Measurements from ENCODE around the gene ZNF511. TPM values are rescaled to one million over a fixed set of nuclear protein-coding genes. Genes with fewer than 3 reads are reported as not detected.

The ZNF511 gene
- total and polyA plus RNA-seq, 9 of the 15 experiments (the other 6 are each of a cell fraction or from before 2014, with no cell fraction given), result 0.61 to 69.3 (median 40.1) TPM

DNA sequence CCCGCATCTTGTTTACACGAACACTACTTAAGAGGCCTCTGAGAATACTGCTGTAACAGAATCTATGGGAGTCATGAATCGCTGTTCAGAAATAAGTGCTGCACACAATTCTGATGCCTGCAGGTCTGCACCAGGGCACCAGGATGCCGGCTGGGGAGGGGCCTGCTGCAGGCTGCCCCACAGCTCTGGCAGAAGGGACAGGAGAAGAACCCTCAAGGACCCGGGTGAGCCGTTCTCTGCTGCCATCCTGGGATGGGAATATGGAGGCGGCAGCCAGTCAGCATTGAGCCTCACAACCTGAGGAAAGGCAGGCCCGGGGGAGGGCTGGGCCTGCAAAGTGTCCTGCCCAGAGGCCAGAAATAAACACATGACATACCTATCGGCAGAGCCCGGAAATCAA is 11.2 kb upstream of the ZNF511 start:
- ATAC-seq, result no peak
- H3K27me3 ChIP-seq (ENCODE audit: control insufficient read depth in 2 of 2, insufficient read depth in 2 of 2, low read length in 2 of 2), result no peaks in the 10 kb centered on the region
- no peak overlapping the region for H3K9ac ChIP-seq (ENCODE audit: insufficient read depth in 1 of 2, low read depth in 2 of 2, low read length in 2 of 2)
- WGBS (ENCODE audit: insufficient coverage, low coverage, missing lambda C conversion rate), result 100% methylated on average over 4 of the region's 10 CpGs
- no TSS peak for BruUV-seq (replicated peaks)
- CTCF ChIA-PET (ENCODE audit: low intra/inter-chr PET ratio), result no interaction called here
- H3K4me3 ChIP-seq, result no peak overlapping the region
- H3K9me3 ChIP-seq (replicated peaks; ENCODE audit: control insufficient read depth, insufficient read depth, low read depth, low read length), result no peaks in the 10 kb centered on the region
- H3K27ac ChIP-seq (ENCODE audit: extremely low read depth, low read depth, low read length), result no peak overlapping the region
- no peak for DNase-seq (ENCODE audit: extremely low read depth in 1 of 4, low spot score in 3 of 4)
- H2AFZ ChIP-seq (ENCODE audit: low read depth, low read length), result no peak overlapping the region
- H3K79me2 ChIP-seq (ENCODE audit: control insufficient read depth, insufficient read depth, low read length), result peaks cover 2% of the 10 kb centered on the region; the same call in 2 of the 3 replicates
- intact Hi-C loops (cut with micrococcal nuclease) (no loop called here), in situ Hi-C loops (cut with MboI) (no loop called here)
- POLR2A ChIA-PET, result interaction anchor here (0.6 kb wide), 1 partner anchor 9 kb away, joined by 3 read pairs; no protein-coding TSS in a partner anchor
- H4K20me1 ChIP-seq (replicated peaks; ENCODE audit: control insufficient read depth, insufficient read depth, low read length), result no peaks in the 10 kb centered on the region
- H3K36me3 ChIP-seq (ENCODE audit: control insufficient read depth, insufficient read depth, low read length), result peaks cover 85% of the 10 kb centered on the region; the same call in 2 of the 3 replicates
- no peak for FAIRE-seq
- H3K4me2 ChIP-seq (ENCODE audit: insufficient read depth, low read length), result no peak overlapping the region
- peaks cover 0 to 5% of the 10 kb centered on the region in 2 experiments; a peak in 1 of 5 replicates for H3K4me1 ChIP-seq (replicated peaks in 1 of 2; ENCODE audit: control insufficient read depth in 2 of 2, insufficient read depth in 2 of 2, low read length in 2 of 2)
- no peaks in the 10 kb centered on the region for H3K9me1 ChIP-seq (ENCODE audit: control insufficient read depth, insufficient read depth, low read length)
- TF ChIP-seq MAFF (IDR thresholded peaks at IDR 0.05; ENCODE audit: low read length) (no peak), ZNF583 (CRISPR knock-in tag; IDR thresholded peaks at IDR 0.05) (no peak), CBFA2T2 (conservative IDR thresholded peaks at IDR 0.05) (no peak), ETV1 (tag; conservative IDR thresholded peaks at IDR 0.05; ENCODE audit: low read depth) (no peak), CC2D1A (IDR thresholded peaks at IDR 0.05) (no peak), ZNF668 (CRISPR knock-in tag; IDR thresholded peaks at IDR 0.05) (no peak), KDM1A (IDR thresholded peaks at IDR 0.05) (no peak), SIRT6 (IDR thresholded peaks at IDR 0.05; ENCODE audit: low read depth, low read length) (no peak), ZNF347 (CRISPR knock-in tag; IDR thresholded peaks at IDR 0.05; ENCODE audit: low read depth) (no peak), KLF16 (IDR thresholded peaks at IDR 0.05) (no peak), ARNT (IDR thresholded peaks at IDR 0.05) (no peak)
- TF ChIP-seq, protein P1, sequence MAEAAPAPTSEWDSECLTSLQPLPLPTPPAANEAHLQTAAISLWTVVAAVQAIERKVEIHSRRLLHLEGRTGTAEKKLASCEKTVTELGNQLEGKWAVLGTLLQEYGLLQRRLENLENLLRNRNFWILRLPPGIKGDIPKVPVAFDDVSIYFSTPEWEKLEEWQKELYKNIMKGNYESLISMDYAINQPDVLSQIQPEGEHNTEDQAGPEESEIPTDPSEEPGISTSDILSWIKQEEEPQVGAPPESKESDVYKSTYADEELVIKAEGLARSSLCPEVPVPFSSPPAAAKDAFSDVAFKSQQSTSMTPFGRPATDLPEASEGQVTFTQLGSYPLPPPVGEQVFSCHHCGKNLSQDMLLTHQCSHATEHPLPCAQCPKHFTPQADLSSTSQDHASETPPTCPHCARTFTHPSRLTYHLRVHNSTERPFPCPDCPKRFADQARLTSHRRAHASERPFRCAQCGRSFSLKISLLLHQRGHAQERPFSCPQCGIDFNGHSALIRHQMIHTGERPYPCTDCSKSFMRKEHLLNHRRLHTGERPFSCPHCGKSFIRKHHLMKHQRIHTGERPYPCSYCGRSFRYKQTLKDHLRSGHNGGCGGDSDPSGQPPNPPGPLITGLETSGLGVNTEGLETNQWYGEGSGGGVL (CRISPR knock-in tag; IDR thresholded peaks at IDR 0.05), result no peak
- TF ChIP-seq, protein P2, sequence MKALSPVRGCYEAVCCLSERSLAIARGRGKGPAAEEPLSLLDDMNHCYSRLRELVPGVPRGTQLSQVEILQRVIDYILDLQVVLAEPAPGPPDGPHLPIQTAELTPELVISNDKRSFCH (CRISPR knock-in tag; IDR thresholded peaks at IDR 0.05), result no peak
- TF ChIP-seq, protein P2 (tag; IDR thresholded peaks at IDR 0.05), result no peak
- TF ChIP-seq, protein P3, sequence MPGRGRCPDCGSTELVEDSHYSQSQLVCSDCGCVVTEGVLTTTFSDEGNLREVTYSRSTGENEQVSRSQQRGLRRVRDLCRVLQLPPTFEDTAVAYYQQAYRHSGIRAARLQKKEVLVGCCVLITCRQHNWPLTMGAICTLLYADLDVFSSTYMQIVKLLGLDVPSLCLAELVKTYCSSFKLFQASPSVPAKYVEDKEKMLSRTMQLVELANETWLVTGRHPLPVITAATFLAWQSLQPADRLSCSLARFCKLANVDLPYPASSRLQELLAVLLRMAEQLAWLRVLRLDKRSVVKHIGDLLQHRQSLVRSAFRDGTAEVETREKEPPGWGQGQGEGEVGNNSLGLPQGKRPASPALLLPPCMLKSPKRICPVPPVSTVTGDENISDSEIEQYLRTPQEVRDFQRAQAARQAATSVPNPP (IDR thresholded peaks at IDR 0.05; ENCODE audit: borderline replicate concordance, insufficient read depth, insufficient read length), result no peak
- TF ChIP-seq, protein P4, sequence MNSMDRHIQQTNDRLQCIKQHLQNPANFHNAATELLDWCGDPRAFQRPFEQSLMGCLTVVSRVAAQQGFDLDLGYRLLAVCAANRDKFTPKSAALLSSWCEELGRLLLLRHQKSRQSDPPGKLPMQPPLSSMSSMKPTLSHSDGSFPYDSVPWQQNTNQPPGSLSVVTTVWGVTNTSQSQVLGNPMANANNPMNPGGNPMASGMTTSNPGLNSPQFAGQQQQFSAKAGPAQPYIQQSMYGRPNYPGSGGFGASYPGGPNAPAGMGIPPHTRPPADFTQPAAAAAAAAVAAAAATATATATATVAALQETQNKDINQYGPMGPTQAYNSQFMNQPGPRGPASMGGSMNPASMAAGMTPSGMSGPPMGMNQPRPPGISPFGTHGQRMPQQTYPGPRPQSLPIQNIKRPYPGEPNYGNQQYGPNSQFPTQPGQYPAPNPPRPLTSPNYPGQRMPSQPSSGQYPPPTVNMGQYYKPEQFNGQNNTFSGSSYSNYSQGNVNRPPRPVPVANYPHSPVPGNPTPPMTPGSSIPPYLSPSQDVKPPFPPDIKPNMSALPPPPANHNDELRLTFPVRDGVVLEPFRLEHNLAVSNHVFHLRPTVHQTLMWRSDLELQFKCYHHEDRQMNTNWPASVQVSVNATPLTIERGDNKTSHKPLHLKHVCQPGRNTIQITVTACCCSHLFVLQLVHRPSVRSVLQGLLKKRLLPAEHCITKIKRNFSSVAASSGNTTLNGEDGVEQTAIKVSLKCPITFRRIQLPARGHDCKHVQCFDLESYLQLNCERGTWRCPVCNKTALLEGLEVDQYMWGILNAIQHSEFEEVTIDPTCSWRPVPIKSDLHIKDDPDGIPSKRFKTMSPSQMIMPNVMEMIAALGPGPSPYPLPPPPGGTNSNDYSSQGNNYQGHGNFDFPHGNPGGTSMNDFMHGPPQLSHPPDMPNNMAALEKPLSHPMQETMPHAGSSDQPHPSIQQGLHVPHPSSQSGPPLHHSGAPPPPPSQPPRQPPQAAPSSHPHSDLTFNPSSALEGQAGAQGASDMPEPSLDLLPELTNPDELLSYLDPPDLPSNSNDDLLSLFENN (IDR thresholded peaks at IDR 0.05; ENCODE audit: low read depth in 2 of 2, low read length in 2 of 2), result no peak
- TF ChIP-seq, protein P5, sequence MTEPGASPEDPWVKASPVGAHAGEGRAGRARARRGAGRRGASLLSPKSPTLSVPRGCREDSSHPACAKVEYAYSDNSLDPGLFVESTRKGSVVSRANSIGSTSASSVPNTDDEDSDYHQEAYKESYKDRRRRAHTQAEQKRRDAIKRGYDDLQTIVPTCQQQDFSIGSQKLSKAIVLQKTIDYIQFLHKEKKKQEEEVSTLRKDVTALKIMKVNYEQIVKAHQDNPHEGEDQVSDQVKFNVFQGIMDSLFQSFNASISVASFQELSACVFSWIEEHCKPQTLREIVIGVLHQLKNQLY (CRISPR knock-in tag; conservative IDR thresholded peaks at IDR 0.05), result no peak

All from K562 (cell line).